Dendritic cell treated with granulocyte-macrophage colony-stimulating factor and Interleukin-4, amounts not matched to agents 40 ng/mL and 50 ng/mL, for 4 days (primary cell): ENCODE results near the gene PRKAG3.
"Not testable (repeated sequence)": the region's sequence is repeated elsewhere in the genome, so short reads cannot be mapped to it uniquely, and the experiment has no call there.

Experiments
- H3K27ac Mint-ChIP-seq: one replicate; pipeline ENCODE4 v1.8.0; 2022; ENCODE audit warnings: mild to moderate bottlenecking, mixed read lengths
- H3K27me3 Mint-ChIP-seq: one replicate; pipeline ENCODE4 v1.8.0; 2022; ENCODE audit warnings: mild to moderate bottlenecking, mixed read lengths
- H3K36me3 Mint-ChIP-seq: one replicate; pipeline ENCODE4 v1.8.0; 2022; ENCODE audit warnings: low read depth, mixed read lengths
- H3K4me1 Mint-ChIP-seq: one replicate; pipeline ENCODE4 v1.8.0; 2022; ENCODE audit warnings: low read depth, mixed read lengths
- H3K4me3 Mint-ChIP-seq: one replicate; pipeline ENCODE4 v1.8.0; 2022; ENCODE audit warnings: mild to moderate bottlenecking, moderate library complexity, mixed read lengths
- H3K9me3 Mint-ChIP-seq: one replicate; pipeline ENCODE4 v1.8.0; 2022; ENCODE audit warnings: mixed read lengths
- intact Hi-C: fragments of 100-400 bp; cut with micrococcal nuclease; formaldehyde crosslinking; loops from one replicate; pipeline ENCODE4 v1.15.0; 2022

Gene PRKAG3

GRCh38 chr2:218857371-218858137 is 26.0 kb upstream of the PRKAG3 start:
- Mint-ChIP-seq H3K36me3 (no peaks in the 10 kb centered on the region), H3K27me3 (peaks cover 92% of the 10 kb centered on the region), H3K4me1 (peaks cover 36% of the 10 kb centered on the region), H3K27ac (no peak overlapping the region), H3K4me3 (no peak overlapping the region), H3K9me3 (no peaks in the 10 kb centered on the region)
- intact Hi-C loops = no loop called here

- Mint-ChIP-seq H3K4me3 (no peak overlapping the region), H3K27me3 (peaks cover 89% of the 10 kb centered on the region)
- intact Hi-C loops = no loop called here
These were observed 25.3 kb upstream of the PRKAG3 start for GRCh38 chr2:218856896-218857243.

GRCh38 chr2:218856167-218856895 is 24.7 kb upstream of the PRKAG3 start:
- no peaks in the 10 kb centered on the region for H3K36me3 Mint-ChIP-seq
- H3K27ac Mint-ChIP-seq = no peak overlapping the region
- peaks cover 36% of the 10 kb centered on the region for H3K4me1 Mint-ChIP-seq
- H3K9me3 Mint-ChIP-seq = no peaks in the 10 kb centered on the region
- H3K27me3 Mint-ChIP-seq = peaks cover 86% of the 10 kb centered on the region
- no peak overlapping the region for H3K4me3 Mint-ChIP-seq
- intact Hi-C loops = no loop called here

More at GRCh38 chr2:218856896-218857243, 25.3 kb upstream of the PRKAG3 start:
- Mint-ChIP-seq H3K4me1 (peaks cover 36% of the 10 kb centered on the region), H3K36me3 (no peaks in the 10 kb centered on the region), H3K9me3 (no peaks in the 10 kb centered on the region), H3K27ac (no peak overlapping the region)

GRCh38 chr2:218855305-218856166 is 23.9 kb upstream of the PRKAG3 start:
- no peak overlapping the region for H3K27ac Mint-ChIP-seq
- H3K4me3 Mint-ChIP-seq = no peak overlapping the region
- intact Hi-C loops = no loop called here

GRCh38 chr2:218854860-218855259 is 23.3 kb upstream of the PRKAG3 start:
- Mint-ChIP-seq H3K4me3 (no peak overlapping the region), H3K27me3 (peaks cover 80% of the 10 kb centered on the region), H3K36me3 (no peaks in the 10 kb centered on the region), H3K9me3 (no peaks in the 10 kb centered on the region), H3K4me1 (peaks cover 22% of the 10 kb centered on the region), H3K27ac (no peak overlapping the region)
- intact Hi-C loops = no loop called here

More at GRCh38 chr2:218855305-218856166, 23.9 kb upstream of the PRKAG3 start:
- Mint-ChIP-seq H3K27me3 (peaks cover 83% of the 10 kb centered on the region), H3K36me3 (no peaks in the 10 kb centered on the region), H3K9me3 (no peaks in the 10 kb centered on the region), H3K4me1 (peaks cover 29% of the 10 kb centered on the region)

DNA sequence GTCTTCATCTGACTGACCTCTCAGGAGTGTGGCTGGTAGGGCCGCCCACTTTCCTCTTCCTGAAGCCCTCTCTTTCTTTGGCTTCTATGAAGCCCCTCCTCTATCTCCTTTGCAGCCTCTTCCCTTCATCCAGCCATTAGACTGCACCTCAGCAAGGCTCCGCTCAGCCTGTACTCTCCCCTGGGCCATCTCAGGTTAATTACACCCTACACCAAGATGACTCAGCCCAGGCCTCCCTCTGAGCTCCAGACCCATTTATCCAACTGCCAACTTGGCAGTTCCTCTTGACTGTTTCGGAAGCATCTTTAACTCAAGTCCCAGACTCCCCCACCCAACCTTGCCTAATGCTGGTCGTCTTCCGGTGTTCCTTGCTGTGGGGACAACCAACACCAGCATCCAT is 22.2 kb upstream of the PRKAG3 start:
- Mint-ChIP-seq H3K27ac (no peak overlapping the region), H3K4me1 (peaks cover 17% of the 10 kb centered on the region), H3K36me3 (no peaks in the 10 kb centered on the region), H3K27me3 (peaks cover 84% of the 10 kb centered on the region), H3K9me3 (no peaks in the 10 kb centered on the region), H3K4me3 (no peak overlapping the region)
- intact Hi-C loops = loop anchor here (1.0 kb wide), 1 partner anchor 45 kb away; no protein-coding TSS in a partner anchor

GRCh38 chr2:218852911-218853667 is 21.5 kb upstream of the PRKAG3 start:
- no peak overlapping the region for H3K4me3 Mint-ChIP-seq
- peaks cover 78% of the 10 kb centered on the region for H3K27me3 Mint-ChIP-seq
- peaks cover 17% of the 10 kb centered on the region for H3K4me1 Mint-ChIP-seq
- intact Hi-C loops = loop anchor here (1.0 kb wide), 1 partner anchor 45 kb away; no protein-coding TSS in a partner anchor
- no peak overlapping the region for H3K27ac Mint-ChIP-seq
- no peaks in the 10 kb centered on the region for H3K9me3 Mint-ChIP-seq
- H3K36me3 Mint-ChIP-seq = no peaks in the 10 kb centered on the region

GRCh38 chr2:218851286-218851685 is 19.7 kb upstream of the PRKAG3 start:
- H3K27me3 Mint-ChIP-seq = peaks cover 61% of the 10 kb centered on the region
- H3K27ac Mint-ChIP-seq = no peak overlapping the region

GRCh38 chr2:218850796-218851195 is 19.2 kb upstream of the PRKAG3 start:
- Mint-ChIP-seq H3K9me3 (no peaks in the 10 kb centered on the region), H3K27ac (no peak overlapping the region), H3K27me3 (peaks cover 56% of the 10 kb centered on the region), H3K4me3 (no peak overlapping the region), H3K4me1 (peaks cover 17% of the 10 kb centered on the region), H3K36me3 (no peaks in the 10 kb centered on the region)
- intact Hi-C loops = no loop called here

More at GRCh38 chr2:218851286-218851685, 19.7 kb upstream of the PRKAG3 start:
- no peak overlapping the region for H3K4me3 Mint-ChIP-seq
- no peaks in the 10 kb centered on the region for H3K36me3 Mint-ChIP-seq
- intact Hi-C loops = no loop called here
- H3K9me3 Mint-ChIP-seq = no peaks in the 10 kb centered on the region
- H3K4me1 Mint-ChIP-seq = peaks cover 17% of the 10 kb centered on the region

DNA sequence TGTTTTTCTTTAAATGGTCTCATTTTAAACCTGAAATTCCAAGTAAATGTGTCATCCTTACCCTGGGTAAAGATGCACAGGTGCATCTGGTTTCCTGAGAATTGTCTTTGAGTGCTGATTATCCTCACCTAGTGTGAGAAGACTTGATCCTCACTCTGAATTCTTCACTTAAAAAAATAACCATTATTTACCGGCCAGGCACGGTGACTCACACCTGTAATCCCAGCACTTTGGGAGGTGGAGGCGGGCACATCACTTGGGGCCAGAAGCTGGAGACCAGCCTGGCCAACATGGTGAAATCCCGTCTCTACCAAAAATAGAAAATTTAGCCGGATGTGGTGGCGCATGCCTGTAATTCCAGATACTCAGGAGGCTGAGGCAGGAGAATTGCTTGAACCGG is 18.1 kb upstream of the PRKAG3 start:
- H3K4me3 Mint-ChIP-seq = no peak overlapping the region
- H3K27me3 Mint-ChIP-seq = peaks cover 47% of the 10 kb centered on the region
- no peak overlapping the region for H3K27ac Mint-ChIP-seq
- no peaks in the 10 kb centered on the region for H3K36me3 Mint-ChIP-seq
- peaks cover under 1% of the 10 kb centered on the region for H3K9me3 Mint-ChIP-seq
- H3K4me1 Mint-ChIP-seq = peaks cover 17% of the 10 kb centered on the region
- intact Hi-C loops = loop anchor here (5.0 kb wide), 1 partner anchor 137 kb away; the partner anchor contains the start of gene TTLL4

GRCh38 chr2:218846963-218847362 is 15.4 kb upstream of the PRKAG3 start:
- not testable (repeated sequence) for H3K9me3 Mint-ChIP-seq, H3K27ac Mint-ChIP-seq, H3K4me1 Mint-ChIP-seq, H3K36me3 Mint-ChIP-seq, H3K4me3 Mint-ChIP-seq
- intact Hi-C loops = loop anchor here (1.0 to 5.0 kb wide), 3 partner anchors 119 to 188 kb away; partner anchors contain the start of genes BCS1L, TTLL4 and ZNF142
- peaks cover 43% of the 10 kb centered on the region for H3K27me3 Mint-ChIP-seq

GRCh38 chr2:218844334-218844733 is 12.7 kb upstream of the PRKAG3 start:
- H3K9me3 Mint-ChIP-seq, H3K36me3 Mint-ChIP-seq, intact Hi-C loops, H3K27ac Mint-ChIP-seq, H3K4me3 Mint-ChIP-seq, H3K4me1 Mint-ChIP-seq: not testable (repeated sequence)
- peaks cover 26% of the 10 kb centered on the region for H3K27me3 Mint-ChIP-seq

DNA sequence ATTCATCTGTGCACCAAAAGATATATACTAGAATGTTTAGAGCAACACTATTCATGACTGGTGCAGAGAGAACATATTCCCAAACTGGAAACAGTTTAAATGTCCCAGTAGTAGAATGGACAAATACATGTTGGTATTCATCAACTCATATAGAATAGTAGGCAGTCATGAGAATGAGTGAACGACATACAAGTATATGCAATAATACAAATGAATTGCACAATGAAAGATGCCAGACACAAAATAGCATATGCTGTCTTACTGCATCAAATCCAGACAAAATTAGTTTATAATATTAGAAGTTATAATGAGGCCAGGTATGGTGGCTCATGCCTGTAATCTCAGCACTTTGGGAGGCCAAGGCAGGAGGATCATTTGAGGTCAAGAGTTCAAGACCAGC is 8.3 kb upstream of the PRKAG3 start:
- peaks cover 23% of the 10 kb centered on the region for H3K9me3 Mint-ChIP-seq
- H3K27me3 Mint-ChIP-seq = peaks cover 24% of the 10 kb centered on the region
- H3K4me3 Mint-ChIP-seq = no peak overlapping the region
- H3K27ac Mint-ChIP-seq = no peak overlapping the region
- intact Hi-C loops = no loop called here
- peaks cover 16% of the 10 kb centered on the region for H3K4me1 Mint-ChIP-seq
- H3K36me3 Mint-ChIP-seq = no peaks in the 10 kb centered on the region
